Psoas muscle (tissue), 8 donors: ENCODE data around the gene TPPP. TPM values are rescaled to one million over a fixed set of nuclear protein-coding genes. Genes with fewer than 3 reads are reported as not detected.

Source experiments
- ATAC-seq, 4 donors: fragments of 200-7000 bp; cut with Tn5 transposase; one replicate each; pipeline ENCODE4 v1.9.1; 2020; ENCODE audit warnings: moderate library complexity in 3 of 4, mild to moderate bottlenecking in 2 of 4
- DNase-seq, 2 donors: peaks; one replicate each; pipeline ENCODE4 v3.0.0-alpha.2; 2020
- H3K27ac ChIP-seq: fragments of 200-600 bp; one replicate; pipeline ENCODE4 v1.8.0; 2022
- H3K27me3 ChIP-seq, 3 donors: fragments of 200-600 bp in 1 of 3; one replicate each; pipeline versions ENCODE4 v1.6.1 to v1.8.0; 2013 to 2022; ENCODE audit warnings: low read length in 2 of 3, mild to moderate bottlenecking in 2 of 3, moderate library complexity in 1 of 3; ENCODE audit not compliant: insufficient read depth in 3 of 3
- H3K36me3 ChIP-seq, 2 donors: fragments of 200-600 bp in 1 of 2; one replicate each; pipeline versions ENCODE4 v1.6.1 to v1.8.0; 2013 to 2022; ENCODE audit warnings: low read depth in 1 of 2, mild to moderate bottlenecking in 1 of 2, moderate library complexity in 1 of 2; ENCODE audit not compliant: insufficient read depth in 1 of 2
- H3K4me1 ChIP-seq: fragments of 200-600 bp; one replicate; pipeline ENCODE4 v1.8.0; 2022
- H3K4me3 ChIP-seq: fragments of 200-600 bp; one replicate; pipeline ENCODE4 v1.8.0; 2022; ENCODE audit warnings: mild to moderate bottlenecking
- H3K9me3 ChIP-seq: fragments of 200-600 bp; one replicate; pipeline ENCODE4 v1.8.0; 2022
- WGBS, 3 donors: extraction: QIAGEN DNeasy Blood & Tissue Kit; methylation state at CpG; one replicate each; pipeline versions ENCODE4 v1.1.6 to v1.1.7; 2013; 5-methylcytosine and 5-hydroxymethylcytosine counted together
- intact Hi-C, 2 donors: fragments of 100-400 bp; cut with DNase I; formaldehyde crosslinking; loops; one replicate each; pipeline versions ENCODE4 v1.11.0 to v1.14.2; 2022
- polyA plus RNA-seq, 3 donors: library from polyadenylated mRNA; stranded (reverse); fragments of 200-250 nt; gene quantifications; one replicate each; pipeline ENCODE4 v1.2.3, GENCODE V29; 2013
- total RNA-seq, 4 donors: library from RNA; stranded (reverse); fragmentation: NEBNext Ultra II Directional in 2 of 4; extraction: Animal tissue kit (Norgen Biotek cat#: 25700) in 2 of 4; gene quantifications; one replicate each; pipeline versions ENCODE4 v1.2.1 to v1.2.4, GENCODE V29; 2021 to 2023
- TF ChIP-seq, protein P1 (sequence below): fragments of 200-600 bp; IDR thresholded peaks from one replicate; pipeline ENCODE4 v1.8.0; 2022; ENCODE audit warnings: antibody characterized with exemption
- donor health status: healthy with polysubstance abuse.
- donor health status: DM: no; HTN: no; CAD: no; lungs with moderate emphysema.
- donor health status: Bipolar disorder and iron deficiency.
- donor health status: healthy.
- donor health status: DM: yes; HTN: yes; CAD: no.
- donor health status: DM: no; HTN: no; CAD: no.
- donor health status: DM: no; HTN: no; CAD: no.
- donor health status: DM: yes; HTN: yes; CAD: no.

TPPP gene
- total and polyA plus RNA-seq, 7 donors = 1.8 to 11.0 (median 3.3) TPM

- DNase-seq = peak in 1 of 2 donors; percentile 53
- TF ChIP-seq, protein P1, sequence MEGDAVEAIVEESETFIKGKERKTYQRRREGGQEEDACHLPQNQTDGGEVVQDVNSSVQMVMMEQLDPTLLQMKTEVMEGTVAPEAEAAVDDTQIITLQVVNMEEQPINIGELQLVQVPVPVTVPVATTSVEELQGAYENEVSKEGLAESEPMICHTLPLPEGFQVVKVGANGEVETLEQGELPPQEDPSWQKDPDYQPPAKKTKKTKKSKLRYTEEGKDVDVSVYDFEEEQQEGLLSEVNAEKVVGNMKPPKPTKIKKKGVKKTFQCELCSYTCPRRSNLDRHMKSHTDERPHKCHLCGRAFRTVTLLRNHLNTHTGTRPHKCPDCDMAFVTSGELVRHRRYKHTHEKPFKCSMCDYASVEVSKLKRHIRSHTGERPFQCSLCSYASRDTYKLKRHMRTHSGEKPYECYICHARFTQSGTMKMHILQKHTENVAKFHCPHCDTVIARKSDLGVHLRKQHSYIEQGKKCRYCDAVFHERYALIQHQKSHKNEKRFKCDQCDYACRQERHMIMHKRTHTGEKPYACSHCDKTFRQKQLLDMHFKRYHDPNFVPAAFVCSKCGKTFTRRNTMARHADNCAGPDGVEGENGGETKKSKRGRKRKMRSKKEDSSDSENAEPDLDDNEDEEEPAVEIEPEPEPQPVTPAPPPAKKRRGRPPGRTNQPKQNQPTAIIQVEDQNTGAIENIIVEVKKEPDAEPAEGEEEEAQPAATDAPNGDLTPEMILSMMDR = no peak
- WGBS, 3 donors = 77 to 85% (median 80%) methylated on average over 21 to 22 of the region's 22 CpGs
- no peaks in the 10 kb centered on the region for H3K27me3 ChIP-seq
- H3K4me1 ChIP-seq = peaks cover 36% of the 10 kb centered on the region
- intact Hi-C loops = loop anchor here in 1 of 2 donors (2.0 kb wide), 1 partner anchor 233 kb away; no protein-coding TSS in a partner anchor
- H3K27ac ChIP-seq = no peak overlapping the region
- peaks cover 0 to 3% of the 10 kb centered on the region in 2 donors for H3K36me3 ChIP-seq
- ATAC-seq = no peak
- no peaks in the 10 kb centered on the region for H3K9me3 ChIP-seq
- H3K4me3 ChIP-seq = no peak overlapping the region
These were observed 23.2 kb downstream of the TPPP start for GRCh38 chr5:669842-670395.

- no peak overlapping the region for H3K4me3 ChIP-seq
- no peak overlapping the region for H3K27ac ChIP-seq
- ATAC-seq (peak; percentile 23 to 41 (median 40)), DNase-seq (peak in 1 of 2 donors; percentile 75)
- TF ChIP-seq, protein P1 = peak; percentile 51
- H3K9me3 ChIP-seq = no peaks in the 10 kb centered on the region
- H3K36me3 ChIP-seq = peaks cover 0 to 9% of the 10 kb centered on the region in 2 donors
- no peaks in the 10 kb centered on the region for H3K27me3 ChIP-seq
- intact Hi-C loops = no loop called here
- peaks cover 31% of the 10 kb centered on the region for H3K4me1 ChIP-seq
- 59 to 63% (median 61%) methylated on average over 38 to 40 of the region's 40 CpGs for WGBS, 3 donors
These were observed 23.9 kb downstream of the TPPP start for GRCh38 chr5:669111-669841.

- 86 to 89% (median 89%) methylated on average over 39 to 44 of the region's 44 CpGs for WGBS, 3 donors
- Histone ChIP-seq H3K36me3 (peaks cover 0 to 18% of the 10 kb centered on the region in 2 donors), H3K27me3 (no peaks in the 10 kb centered on the region), H3K4me1 (peaks cover 23% of the 10 kb centered on the region), H3K9me3 (no peaks in the 10 kb centered on the region), H3K27ac (no peak overlapping the region), H3K4me3 (no peak overlapping the region)
- intact Hi-C loops = no loop called here
- peak in 1 of 2 donors; percentile 37 for DNase-seq
- no peak for ATAC-seq
- TF ChIP-seq, protein P1 = no peak
These were observed 24.7 kb downstream of the TPPP start for GRCh38 chr5:668283-668995.

- TF ChIP-seq, protein P1 = no peak
- 91 to 94% (median 92%) methylated on average over 13 of the region's 13 CpGs for WGBS, 3 donors
- no peak overlapping the region for H3K27ac ChIP-seq
- no peaks in the 10 kb centered on the region for H3K27me3 ChIP-seq
- peaks cover 8% of the 10 kb centered on the region for H3K4me1 ChIP-seq
- no peak for ATAC-seq
- peaks cover 0 to 27% of the 10 kb centered on the region in 2 donors for H3K36me3 ChIP-seq
- H3K4me3 ChIP-seq = no peak overlapping the region
- no peaks in the 10 kb centered on the region for H3K9me3 ChIP-seq
- peak in 1 of 2 donors; percentile 19 for DNase-seq
- intact Hi-C loops = no loop called here
These were observed 26.2 kb downstream of the TPPP start for GRCh38 chr5:666816-667498.
